NCI-H128 (cell line): ENCODE results near the gene ARHGAP28.
"Not testable (repeated sequence)": the region's sequence is repeated elsewhere in the genome, so short reads cannot be mapped to it uniquely, and the experiment has no call there.

Experiments
- DNase-seq: peaks from one replicate; lab custom pipeline; 2025; ENCODE audit not compliant: unreplicated experiment; lab: John Stamatoyannopoulos, UW

The ARHGAP28 gene

DNA sequence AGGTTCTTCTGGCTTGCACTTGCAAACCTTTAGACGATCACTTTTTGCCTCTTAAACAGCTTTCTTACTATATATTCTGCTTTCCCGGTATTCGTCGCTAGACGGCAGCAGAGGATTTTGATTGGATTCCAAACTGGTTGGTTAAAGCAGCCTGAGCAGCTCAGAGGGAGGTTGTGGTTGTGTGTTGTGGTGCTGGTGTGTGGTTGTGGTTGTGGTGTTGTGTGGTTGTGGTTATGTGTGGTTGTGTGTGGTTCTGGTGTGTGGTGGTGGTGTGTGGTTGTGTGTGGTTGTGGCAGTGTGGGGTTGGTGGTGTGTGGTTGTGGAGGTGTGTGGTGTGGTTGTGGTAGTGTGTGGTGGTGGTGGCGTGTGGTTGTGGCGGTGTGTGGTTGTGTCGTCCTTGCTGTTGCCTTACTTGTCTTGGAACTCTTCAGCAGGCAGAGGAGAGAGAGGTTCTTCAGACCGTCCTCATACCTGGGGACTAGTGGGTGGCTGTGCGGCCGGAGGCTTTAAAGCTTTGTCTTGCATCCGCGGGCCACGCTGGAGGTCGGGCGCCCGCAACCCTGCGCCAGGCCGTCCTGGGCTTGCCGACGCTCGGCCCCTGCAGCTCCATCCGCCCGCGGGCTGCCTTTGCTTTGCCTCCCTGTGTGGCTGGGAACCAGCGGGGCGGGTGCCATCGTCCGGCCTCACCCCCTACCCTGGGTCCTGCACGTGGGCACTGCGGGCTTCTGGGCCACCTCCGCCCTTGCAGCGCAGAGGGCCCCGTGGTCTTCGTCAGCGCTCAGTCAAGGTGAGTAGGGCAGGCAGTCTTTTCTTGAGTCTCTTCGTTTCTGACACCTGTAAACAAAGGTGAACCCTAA lies 190.8 kb downstream of the ARHGAP28 start:
- DNase-seq: peak; percentile 50

DNA sequence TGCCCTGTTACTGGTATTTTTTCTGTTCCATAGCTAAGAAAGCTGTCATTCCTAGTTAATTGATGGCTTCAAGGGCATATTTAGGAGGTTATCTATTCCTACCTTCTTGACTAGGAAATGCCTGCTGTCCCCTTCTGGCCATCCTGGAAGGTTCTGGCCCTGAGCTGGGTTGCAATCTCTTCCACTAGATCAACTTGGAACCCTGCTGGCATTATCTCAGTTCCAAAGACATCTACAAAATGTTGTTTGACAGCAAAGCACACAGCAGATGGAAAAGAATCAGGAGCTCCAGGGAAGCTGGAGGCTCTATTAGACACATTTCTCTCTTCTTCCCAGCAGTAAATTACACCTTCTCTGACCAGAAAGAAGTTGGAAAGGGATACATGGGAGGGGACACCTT lies 192.1 kb downstream of the ARHGAP28 start:
- DNase-seq: no peak

DNA sequence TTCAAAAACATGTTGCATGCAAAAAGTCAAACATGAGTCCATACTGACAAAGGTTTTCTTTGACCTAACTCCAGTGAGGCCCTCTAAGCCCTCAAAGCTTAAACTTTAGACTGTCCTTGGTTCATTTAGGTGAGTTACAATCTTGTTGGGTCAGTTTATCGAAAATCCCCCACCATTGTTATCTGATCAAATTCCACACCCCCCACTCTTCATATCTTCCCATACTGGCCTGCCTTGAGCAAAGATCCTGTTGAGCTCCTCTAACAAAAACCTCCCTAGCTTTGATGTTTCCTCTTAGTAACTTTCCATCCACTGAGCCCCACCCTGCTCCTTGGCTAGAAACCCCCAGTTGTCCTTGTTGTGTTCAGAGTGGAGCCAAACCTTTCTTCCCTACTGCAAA lies 193.7 kb downstream of the ARHGAP28 start:
- no peak for DNase-seq

DNA sequence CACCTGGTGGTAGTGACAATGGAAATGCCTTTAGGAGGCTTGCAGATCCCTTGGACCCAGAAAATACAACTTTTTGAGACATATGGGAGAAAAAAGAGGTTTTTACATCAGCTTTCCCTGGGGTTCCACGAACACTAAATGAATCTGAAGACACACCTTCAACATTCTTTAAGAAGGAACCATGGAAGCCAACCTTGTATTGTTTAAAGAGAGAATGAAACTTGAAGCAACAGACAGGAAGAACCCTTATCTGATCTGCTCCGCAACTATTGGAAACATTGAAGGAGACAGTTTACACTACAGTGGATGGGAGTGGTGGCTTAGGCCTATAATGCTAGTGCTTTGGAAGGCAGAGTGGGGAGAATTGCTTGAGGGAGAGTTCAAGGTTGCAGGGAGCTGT lies 197.6 kb downstream of the ARHGAP28 start:
- no peak for DNase-seq

DNA sequence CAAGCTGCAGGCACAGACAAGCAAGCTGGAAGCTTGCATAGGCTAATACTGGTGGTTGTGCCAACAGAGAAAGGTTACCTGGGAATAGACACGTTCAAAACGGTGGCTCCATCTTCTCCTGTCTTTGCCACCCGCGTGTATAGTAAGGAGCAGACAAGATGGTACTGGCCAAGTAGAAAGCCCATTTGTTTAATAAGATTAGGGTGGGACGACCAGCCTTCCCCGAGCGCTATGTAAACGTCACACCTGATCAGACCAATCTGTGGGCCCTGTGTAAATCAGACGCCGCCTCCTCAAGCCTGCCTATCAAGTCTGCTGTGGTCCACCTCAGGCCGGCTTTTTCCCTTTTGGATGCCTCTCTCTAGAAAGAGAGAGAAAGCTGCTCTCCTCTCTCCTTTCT lies 198.8 kb downstream of the ARHGAP28 start:
- no peak for DNase-seq

DNA sequence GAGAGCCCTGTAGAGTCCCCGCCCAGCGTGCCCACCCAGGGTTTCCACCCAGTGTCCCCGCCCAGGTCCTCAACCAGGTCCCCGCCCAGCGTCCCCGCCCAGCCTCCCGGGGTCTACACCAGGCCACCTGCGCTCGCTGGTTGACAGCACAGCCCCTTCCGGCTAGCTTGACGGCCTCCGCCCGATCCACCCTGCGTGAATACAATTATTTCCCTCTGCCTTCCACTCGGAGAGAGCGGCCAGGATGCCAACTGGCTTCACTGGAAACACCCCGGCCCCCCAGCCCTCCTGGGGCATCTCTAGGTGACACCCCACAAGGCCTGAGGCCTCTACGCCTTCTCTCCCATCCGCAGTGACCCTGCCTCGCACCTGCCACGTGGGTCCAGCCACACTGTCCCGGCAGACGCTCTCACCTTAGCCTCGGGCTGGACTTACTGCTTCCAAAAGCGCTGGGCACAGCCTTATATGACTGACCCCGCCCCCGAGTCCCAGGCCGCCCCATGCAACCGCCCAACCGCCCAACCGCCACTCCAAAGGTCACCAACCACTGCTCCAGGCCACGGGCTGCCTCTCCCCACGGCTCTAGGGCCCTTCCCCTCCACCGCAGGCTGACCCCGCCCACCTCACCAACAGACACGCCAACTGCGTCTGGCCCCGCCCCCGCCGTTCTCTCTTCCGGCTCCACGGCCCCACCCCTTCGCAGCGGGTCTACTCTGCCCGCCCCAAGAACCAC lies 200.0 kb downstream of the ARHGAP28 start:
- DNase-seq: no peak

DNA sequence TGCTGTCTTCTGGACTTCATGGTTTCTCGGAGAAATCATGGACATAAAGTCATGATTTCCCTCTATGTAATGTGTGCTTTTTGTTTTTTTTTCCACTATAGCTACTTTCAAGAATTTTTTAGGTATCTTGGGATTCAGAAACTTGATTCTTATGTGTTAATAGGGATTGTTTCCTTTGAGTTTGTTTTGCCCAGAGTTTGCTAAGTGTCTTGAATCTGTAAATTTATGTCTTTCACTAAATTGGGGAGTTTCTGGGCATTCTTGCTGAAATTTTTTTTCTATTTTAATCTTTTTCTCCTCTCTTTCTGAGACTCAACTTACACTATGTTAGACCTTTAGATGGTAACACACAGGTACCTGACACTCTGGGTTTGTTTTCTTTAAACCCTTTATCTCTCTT lies 205.3 kb downstream of the ARHGAP28 start:
- no peak for DNase-seq

DNA sequence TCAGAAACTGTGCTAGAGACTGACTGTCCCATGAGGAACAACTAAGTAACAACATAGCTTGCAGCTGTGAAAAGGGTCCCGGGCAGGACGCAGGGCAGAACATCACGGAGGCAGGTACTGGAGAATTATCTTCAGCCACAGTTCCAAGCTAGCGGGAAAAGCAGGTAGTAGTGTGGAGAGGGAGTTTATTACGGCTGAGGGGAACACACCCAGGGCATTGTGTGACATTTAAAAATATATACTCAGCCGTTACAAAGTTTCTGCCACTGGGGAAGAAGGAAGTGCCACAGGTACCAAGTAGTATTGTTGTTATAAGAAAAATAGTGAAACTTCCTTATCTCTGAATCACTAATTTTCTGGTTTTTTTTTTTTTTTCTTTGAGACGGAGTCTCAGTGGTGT lies 208.5 kb downstream of the ARHGAP28 start:
- no peak for DNase-seq

DNA sequence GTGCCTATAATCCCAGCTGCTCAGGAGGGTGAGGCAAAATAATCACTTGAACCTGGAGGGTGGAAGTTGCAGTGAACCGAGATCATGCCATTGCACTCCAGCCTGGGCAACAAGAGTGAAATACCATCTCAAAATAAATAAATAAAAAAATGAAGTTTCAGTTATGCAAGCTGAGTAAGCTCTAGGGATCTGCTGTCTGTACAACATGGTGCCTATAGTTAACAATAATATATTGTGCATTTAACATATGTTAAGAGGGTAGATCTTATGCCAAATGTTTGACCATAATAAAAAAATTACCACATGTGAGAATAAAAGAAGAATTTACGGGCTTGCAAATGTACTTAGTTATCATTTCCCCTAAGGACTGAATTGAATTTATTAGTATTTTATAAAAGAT lies 208.9 kb downstream of the ARHGAP28 start:
- DNase-seq: not testable (repeated sequence)

DNA sequence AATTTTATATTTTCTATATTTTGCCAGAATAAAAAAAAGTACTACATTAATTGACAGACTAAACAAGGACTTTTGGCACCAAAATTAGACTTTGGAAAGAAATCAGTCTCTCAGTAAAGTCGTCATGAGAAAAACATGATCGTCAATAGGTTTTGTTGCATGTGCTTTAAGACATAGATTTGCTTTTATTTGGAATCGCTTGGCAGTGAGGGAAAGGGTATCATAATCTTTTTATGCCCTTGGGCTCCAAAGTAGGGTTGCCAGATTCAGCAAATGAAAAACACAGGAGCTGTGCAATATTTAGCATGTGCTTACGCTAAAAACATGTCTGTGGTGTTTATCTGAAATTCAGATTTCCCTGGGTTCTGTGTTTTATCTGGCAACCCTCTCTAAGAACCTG lies 210.5 kb downstream of the ARHGAP28 start:
- DNase-seq: no peak

DNA sequence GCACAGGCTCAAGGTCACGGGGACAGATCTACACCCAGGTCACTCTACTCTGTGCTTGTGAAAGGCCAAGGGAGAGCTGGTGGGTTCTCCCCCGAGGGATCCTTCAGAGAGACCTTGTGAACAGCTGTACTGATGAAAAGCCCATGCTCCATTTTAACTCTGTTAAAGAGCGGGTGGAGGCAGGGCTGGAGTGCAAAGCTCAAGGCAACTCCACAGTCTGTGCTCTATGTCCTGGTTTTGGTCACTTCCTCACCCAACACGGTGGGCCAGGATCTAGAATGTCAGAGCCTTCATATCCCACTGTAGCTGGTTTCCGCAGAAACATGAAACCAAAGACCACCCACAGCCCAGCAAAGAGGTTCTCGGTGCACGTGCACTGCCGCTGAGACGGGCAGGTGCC lies 210.9 kb downstream of the ARHGAP28 start:
- DNase-seq: no peak

DNA sequence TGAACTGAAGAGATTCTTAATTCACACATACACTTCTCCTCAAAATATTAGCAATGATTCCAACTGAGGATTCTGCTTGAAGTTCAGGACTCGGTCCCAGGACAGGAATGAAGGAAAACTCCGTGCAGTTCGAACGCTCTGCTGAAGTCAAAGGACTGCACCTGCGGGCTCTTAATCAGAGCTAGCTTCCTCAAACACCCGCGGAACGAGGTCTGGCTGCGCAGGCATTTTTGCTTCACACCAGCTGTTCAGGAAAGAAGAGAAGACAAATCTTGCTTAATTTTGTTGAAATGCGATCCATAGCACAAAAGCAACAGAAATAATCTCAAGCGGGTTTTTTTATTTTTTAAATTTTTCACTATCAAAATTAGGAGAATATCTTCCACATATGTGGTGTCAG lies 212.5 kb downstream of the ARHGAP28 start:
- no peak for DNase-seq

DNA sequence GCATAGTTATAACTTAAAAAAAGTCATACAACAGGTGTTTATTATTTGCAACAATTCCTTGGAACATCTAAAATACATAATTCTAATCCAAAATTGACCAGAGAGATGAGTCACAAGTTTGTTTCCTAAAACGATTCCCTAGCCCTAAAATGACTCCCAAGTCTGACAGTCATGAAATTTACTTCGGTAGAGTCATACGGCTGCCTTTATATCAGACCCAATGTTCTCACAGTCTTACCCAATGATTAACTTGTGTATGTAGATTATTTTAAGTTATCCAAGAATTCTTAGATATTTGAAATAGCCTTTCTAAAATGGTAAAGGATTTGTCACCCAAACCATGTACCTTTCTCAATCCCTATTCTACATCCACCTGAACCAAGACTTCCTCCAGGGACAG lies 213.2 kb downstream of the ARHGAP28 start:
- DNase-seq: no peak

DNA sequence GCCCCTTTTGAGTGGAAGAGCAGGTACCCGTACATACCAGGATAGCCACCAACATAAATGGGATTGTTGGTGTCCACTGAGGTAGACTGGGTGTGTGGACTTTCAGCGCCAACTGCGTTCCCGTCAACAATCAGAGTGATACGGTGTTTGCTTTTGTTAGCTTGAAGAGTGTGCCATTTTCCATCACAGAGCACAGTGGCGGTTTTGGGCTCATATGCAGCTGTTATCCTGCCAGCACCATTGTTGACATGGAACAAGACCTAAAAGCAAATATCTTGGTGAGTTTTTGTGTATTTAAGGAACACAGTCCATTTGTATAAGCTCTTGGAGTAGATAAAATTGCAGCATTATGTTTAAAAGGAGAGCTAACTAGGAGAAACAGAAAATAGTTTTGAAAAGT lies 213.6 kb downstream of the ARHGAP28 start:
- no peak for DNase-seq

DNA sequence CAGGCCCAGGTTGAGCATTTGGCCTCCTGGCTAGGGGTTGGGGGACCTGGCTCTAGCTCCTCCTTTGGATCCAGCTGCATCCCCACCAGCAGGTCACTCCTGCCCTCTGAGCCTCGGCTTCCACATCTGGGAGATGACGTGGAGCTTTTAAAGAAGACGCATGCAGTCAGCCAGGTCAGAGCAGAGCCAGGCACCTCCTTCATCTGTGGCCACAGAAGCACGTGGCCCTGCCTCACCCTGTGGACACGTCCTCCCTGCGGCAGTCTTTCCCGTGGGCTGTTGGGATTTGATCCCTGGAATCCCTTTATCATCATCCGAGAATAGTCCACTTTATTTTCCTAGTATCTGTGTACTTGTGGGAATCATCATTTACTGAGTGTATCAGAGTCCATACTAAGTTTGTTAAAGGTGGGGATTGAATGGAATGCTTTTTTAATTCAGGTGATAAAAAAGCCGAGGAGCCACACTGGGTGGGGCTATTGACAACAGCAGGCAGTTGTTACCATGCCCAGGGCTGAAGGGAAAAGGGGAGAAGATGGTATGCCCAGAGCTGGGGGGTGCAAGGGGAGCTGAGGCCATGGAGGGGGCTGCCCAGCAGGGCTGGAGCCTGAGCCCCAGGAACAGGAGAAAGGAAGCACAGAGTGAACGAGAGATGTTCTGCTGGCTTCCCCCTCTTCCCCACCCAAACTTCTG lies 218.0 kb downstream of the ARHGAP28 start:
- no peak for DNase-seq

DNA sequence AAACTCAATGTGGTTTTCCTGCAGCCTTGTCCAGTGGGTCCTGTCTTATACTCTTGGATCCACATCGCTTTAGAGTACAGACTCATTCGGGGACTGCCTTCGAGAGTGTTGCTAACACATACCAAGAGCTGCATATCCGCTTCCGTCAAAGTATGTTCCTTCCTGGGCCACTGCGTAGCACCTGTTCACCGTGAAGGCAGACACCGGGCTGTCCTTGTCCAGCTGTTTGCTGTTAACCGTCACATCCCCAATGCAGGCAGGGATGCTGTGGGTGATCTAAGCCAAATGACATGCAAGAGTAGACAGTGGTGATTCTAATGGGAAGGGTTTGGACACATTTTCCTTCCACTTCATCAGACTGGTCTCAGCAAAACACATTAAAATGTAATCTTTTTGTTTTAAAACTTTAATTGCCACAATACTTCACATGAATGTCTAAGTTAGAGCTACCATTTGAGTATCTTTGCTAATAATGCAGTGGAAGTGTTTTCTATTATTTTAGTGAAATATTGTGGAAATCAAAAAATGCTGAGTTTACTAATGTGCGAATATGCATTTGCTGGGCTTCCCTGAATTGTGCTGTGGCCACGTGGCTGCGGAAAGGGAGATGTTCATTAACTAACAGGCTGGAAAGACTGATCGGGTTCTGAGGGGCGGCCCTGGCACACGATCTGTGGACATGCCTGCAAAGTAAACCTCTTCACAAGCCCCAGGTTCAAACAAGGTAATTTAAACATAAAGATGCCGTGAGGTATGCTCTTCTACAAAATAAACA lies 219.0 kb downstream of the ARHGAP28 start:
- no peak for DNase-seq

DNA sequence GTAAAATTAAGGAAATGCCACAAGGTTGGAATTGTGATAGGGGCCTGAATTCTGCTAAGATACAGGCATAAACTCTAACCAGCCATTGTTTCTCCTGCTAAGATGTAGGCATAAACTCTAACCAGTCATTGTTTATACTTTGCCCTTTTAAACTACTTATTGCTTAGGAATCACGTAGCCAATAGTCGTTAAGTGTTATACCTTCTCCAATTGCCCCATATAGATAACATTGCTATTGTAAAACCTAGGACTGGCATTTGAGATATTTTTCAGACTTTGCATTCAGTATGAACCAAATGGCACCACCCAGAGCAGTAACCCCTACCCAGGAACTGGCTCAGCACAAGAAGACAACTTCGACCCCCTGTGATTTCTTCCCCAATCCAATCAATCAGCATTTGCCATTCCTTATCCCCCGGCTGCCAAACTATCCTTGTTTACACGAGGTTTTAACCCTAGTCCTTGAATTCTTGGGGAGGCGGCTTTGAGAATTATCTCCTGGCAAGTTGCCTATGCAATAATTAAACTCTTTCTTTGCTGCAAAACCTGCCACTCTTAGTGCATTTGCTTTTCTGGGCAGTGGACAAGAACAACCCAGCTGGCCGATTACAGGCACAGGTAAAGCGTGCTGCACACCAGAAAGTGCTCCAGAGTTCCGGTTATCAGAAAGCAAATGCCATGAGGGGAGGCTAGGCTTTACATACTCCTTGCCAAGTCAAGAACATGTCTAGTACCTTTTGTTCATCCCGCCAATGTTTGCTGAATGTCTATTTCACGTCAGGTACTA lies 220.5 kb downstream of the ARHGAP28 start:
- no peak for DNase-seq

DNA sequence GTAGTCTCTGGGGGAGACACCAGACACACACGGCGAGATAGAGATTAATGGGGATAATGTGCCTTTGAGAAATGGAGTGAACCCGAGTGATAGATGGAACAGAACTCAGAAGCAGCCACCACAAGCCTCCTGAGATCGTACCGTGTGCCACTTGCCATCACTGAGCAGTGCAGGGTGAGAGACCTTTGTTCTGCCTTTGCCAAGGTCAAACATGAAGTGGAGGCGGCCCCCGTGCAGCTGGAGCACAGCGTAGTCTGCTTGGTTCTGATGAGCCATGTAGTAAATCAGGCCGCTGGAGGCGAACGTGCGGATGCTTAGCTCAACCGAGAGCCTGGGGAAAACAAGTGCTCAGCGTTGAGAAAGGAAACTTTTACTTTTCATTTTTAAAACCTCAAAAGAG lies 221.1 kb downstream of the ARHGAP28 start:
- DNase-seq: no peak

DNA sequence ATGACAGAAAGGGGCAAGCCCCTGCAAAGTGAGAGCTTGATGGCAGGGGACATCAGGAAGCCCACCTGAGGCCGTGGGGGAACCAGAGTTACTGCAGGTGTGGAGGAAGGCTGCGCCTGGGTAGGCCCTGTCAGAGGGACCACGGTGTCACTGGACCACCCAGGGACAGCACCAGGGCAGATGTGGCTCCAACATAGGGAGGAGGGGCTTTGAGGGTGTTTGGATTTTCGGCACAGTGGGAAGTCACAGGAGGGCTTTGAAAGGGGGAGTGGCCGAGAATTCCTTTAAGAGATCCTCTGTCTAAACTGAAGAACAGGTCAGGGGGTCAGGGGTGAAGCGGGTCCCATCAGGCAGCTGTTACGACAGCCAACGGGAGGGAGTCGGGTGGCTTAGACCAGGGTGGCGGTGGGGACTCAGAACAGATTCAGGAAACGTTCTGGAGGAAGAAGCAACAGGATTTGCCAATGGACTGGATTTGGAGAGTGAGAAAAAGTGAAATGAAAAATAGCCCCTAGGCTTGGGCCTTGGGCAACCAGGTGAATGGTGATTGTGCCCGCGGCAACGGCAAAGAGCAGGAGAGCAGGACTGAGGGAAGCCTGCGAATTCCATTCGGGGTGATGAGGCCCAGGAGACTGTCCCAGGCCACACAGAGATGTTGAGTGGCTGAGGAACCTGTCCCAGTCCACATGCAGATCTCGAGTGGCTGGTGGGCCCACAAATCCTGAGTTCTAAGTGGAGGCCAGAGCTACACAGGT lies 222.0 kb downstream of the ARHGAP28 start:
- DNase-seq: no peak

DNA sequence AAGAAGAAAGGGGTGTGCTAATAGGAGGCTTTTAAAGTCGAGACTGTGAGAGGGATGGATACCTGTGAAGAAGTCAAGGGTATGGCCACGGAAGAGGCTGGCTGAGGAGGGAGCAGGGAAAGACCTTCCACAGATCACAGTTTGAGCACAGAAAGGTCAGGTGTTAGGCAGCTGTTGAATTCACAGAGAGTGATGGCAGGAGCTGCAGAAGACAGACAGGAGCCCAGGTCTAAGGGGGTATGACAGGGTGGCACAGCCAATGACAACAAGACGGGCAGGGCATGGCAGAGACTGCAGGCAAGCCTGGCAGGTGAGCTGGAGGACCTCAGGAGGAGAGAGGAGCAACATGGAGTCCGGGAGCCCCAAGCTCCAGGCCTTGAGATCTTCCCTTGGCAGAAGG lies 225.0 kb downstream of the ARHGAP28 start:
- no peak for DNase-seq
